Measurements from ENCODE around the gene PDE4A.

GRCh38 chr19:10420444-10421239 lies at the start of gene PDE4A:
- TF ChIP-seq POLR2AphosphoS5 (IDR thresholded peaks at IDR 0.05; ENCODE audit: borderline replicate concordance, low read depth, low read length) (no peak), EZH2 (IDR thresholded peaks at IDR 0.05) (no peak), FOXP2 (optimal IDR thresholded peaks at IDR 0.05; ENCODE audit: control extremely low read depth, extremely low read length, insufficient read depth) (peak; percentile 54)

All from SK-N-MC (cell line).